GM06990 (cell line): ENCODE data around the gene DTNB.

Experiments
- DNase-seq: peaks from one replicate; pipeline ENCODE4 v3.0.0-alpha.2; 2011; ENCODE audit not compliant: insufficient read length; ENCODE audit errors: extremely low read depth
- H3K27me3 ChIP-seq: replicated peaks from 2 replicates; pipeline ENCODE4 v1.6.0; 2011; ENCODE audit warnings: low read length; ENCODE audit not compliant: control insufficient read depth, insufficient read depth
- H3K36me3 ChIP-seq: 2 replicates; pipeline ENCODE4 v1.5.1; 2011; ENCODE audit warnings: low read length; ENCODE audit not compliant: control insufficient read depth, insufficient read depth
- H3K4me3 ChIP-seq: replicated peaks from 2 replicates; pipeline ENCODE4 v1.5.1; 2011; ENCODE audit warnings: low read depth, mild to moderate bottlenecking, control low read depth, low read length
- CTCF ChIP-seq: IDR thresholded peaks from 2 replicates; pipeline ENCODE4 v1.5.1; 2011; ENCODE audit warnings: low read length, control low read depth, mild to moderate bottlenecking, inconsistent platforms; ENCODE audit not compliant: insufficient read depth, poor library complexity, severe bottlenecking

DTNB gene

DNA sequence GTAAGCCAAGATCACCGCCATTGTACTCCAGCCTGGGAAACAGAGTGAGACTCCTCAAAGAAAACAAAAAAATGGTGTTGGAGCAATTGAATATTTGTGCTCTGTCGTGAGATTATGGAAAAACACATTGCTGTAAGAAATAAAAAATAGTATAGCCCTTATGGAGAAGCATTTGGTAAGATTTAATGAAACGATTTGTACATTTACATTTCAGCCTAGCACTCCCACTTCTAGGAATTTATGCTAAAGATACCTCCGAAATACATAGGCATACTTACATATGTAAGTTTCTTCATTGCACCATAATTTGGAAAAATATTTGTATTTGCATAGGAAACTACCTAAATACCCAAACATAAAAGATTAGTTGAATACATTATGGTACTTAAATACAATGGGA lies 8.7 kb upstream of the DTNB start:
- TF ChIP-seq CTCF, result no peak
- no peak overlapping the region for H3K4me3 ChIP-seq
- no peak for DNase-seq

GRCh38 chr2:25677877-25678276 lies 4.5 kb upstream of the DTNB start:
- no peak for DNase-seq
- H3K4me3 ChIP-seq, result no peak overlapping the region
- no peak for TF ChIP-seq CTCF
- no peaks in the 10 kb centered on the region for H3K36me3 ChIP-seq
- no peaks in the 10 kb centered on the region; the same call in none of the 2 replicates for H3K27me3 ChIP-seq

More for the DNA sequence above, 8.7 kb upstream of the DTNB start:
- Histone ChIP-seq H3K27me3 (no peaks in the 10 kb centered on the region), H3K36me3 (no peaks in the 10 kb centered on the region)

- no peaks in the 10 kb centered on the region for H3K36me3 ChIP-seq
- no peaks in the 10 kb centered on the region; the same call in none of the 2 replicates for H3K27me3 ChIP-seq
- no peak for DNase-seq
- no peak for TF ChIP-seq CTCF
- H3K4me3 ChIP-seq, result peak overlapping the region; percentile 69
Measured at GRCh38 chr2:25674077-25674362, 643 bp upstream of the DTNB start.

GRCh38 chr2:25672494-25673299 lies 680 bp downstream of the DTNB start:
- H3K4me3 ChIP-seq, result peak overlapping the region; percentile 78
- DNase-seq, result peak; percentile 71
- no peaks in the 10 kb centered on the region; the same call in none of the 2 replicates for H3K27me3 ChIP-seq
- H3K36me3 ChIP-seq, result no peaks in the 10 kb centered on the region
- no peak for TF ChIP-seq CTCF

DNA sequence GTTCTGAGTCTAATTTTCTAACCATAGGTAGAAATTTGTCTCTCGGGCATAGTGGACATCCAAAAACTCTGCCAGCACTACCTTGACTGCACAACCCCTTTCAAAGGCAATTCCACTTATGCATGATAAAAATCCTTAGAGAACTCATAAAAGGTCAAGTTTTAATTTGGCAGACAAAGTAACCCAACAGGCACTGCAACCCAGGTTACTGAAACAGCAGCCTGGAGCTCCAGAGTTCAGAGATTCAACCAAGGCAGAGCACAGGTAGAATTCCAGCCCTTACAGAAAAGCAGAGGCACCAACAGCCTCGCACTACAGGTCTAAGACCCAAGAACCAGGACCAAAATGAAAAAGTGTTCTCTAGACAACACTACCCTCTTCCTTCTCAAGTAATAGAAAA lies 1.8 kb downstream of the DTNB start:
- Histone ChIP-seq H3K4me3 (no peak overlapping the region), H3K36me3 (no peaks in the 10 kb centered on the region), H3K27me3 (no peaks in the 10 kb centered on the region; the same call in none of the 2 replicates)
- no peak for DNase-seq
- no peak for TF ChIP-seq CTCF

DNA sequence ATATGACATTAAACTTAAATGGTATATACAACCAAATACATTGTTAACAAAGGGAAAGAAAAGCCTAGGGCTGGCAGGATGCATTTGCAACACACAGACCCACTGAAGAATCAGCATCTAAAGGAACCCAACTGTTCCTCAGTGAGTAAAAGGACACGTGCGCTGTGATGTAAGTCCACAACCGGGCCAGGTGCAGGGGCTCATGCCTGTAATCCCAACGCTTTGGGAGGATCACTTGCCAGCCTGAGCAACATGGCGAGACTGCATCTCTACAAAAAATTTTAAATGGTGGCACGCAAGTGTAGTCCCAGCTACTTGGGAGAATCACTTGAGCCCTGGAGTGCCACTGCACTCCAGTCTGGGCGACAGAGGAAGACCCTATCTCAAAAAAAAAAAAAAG lies 3.9 kb downstream of the DTNB start:
- no peak for TF ChIP-seq CTCF
- DNase-seq, result no peak
- Histone ChIP-seq H3K36me3 (no peaks in the 10 kb centered on the region), H3K4me3 (no peak overlapping the region), H3K27me3 (no peaks in the 10 kb centered on the region; the same call in 1 of the 2 replicates)
